ENCODE measurements around the gene SESN2.

- no peak for TF ChIP-seq CTCF (conservative IDR thresholded peaks at IDR 0.05)
- no peak for TF ChIP-seq EZH2 (IDR thresholded peaks at IDR 0.05; ENCODE audit: low read depth)
Measured at GRCh38 chr1:28269529-28269928, 10.2 kb downstream of the SESN2 start.
